GM19468 (cell line): ENCODE results near the gene TRHDE.

ENCODE experiments used
- ATAC-seq: cut with Tn5 transposase; IDR thresholded peaks from one replicate; pipeline ENCODE4 v1.9.1; 2021; ENCODE audit warnings: mild to moderate bottlenecking, moderate library complexity, moderate number of reproducible peaks; ENCODE audit not compliant: unreplicated experiment; ENCODE audit errors: extremely low read depth

TRHDE gene

DNA sequence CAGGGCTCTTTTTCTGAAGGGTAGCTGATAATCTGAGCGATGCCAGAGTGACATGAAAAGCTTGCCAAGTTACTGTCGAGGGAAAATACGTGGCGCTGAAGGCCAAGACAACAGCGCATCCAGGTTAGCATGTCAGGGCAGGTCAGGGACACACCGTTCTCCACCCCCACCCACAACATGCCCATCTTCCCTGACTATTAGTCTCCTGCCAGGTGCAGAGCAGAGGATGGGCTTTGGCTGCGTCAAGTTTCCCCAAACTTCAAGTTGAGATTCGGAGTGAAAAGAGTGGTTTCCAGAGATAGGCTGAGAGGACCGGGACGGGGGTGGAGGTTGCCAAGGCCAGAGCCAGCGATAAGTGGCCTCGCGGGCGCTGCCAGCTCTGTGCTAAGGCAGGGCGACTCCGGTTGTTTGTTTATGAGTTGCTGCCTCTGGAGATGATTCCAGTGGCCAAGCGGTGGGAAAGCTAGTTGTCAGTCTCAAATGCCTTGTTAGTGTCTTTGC lies 1.7 kb downstream of the TRHDE start:
- ATAC-seq: no peak

- no peak for ATAC-seq
These were observed 2.8 kb downstream of the TRHDE start for GRCh38 chr12:72274931-72275330.

DNA sequence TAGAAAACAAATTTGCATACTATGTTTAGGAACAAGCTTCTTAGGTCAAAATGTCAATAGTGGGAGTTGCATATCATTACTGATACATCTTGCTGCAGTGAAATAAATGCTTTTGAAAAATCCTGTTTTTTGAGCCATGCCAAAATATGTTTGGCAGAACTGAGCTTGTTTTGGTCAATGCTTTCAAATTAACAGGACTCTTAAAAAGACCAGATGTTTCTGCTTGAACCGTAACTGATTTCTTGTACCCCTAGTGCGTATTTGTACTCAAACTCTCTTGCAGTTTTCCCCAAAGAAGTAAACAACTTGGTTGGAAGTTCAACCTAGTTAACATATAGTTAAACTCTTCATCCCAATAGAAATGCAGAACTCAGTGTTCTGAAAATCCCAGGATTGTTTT lies 3.4 kb downstream of the TRHDE start:
- no peak for ATAC-seq

DNA sequence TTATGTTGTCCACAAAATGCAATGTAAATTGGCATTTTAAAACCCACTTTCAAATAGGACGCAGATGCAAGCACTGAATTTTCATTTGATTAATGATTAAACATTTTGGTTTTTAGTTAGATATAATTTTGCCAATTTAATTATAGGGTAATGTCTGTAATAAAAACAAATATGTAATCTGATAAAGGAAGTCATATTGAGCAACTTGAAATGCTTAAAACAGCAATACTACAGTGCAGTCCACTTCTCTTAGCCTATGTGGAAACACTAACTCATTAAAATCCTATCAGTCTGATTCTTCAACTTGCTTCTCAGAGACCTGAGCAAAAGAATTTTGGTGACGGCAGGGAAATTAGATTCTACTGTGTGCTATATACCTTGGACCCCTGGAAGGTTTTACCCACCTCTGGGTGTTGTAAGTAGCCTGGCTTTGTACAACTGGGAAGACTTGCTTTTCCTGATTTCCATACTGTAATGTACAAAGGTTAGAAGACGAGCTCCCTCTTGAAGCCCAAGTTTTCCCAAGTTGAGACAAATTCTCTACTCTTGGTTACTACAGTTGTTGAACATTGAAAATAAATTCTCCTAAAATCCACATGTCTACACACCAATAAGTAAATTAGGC lies 4.1 kb downstream of the TRHDE start:
- ATAC-seq: no peak

- ATAC-seq: no peak
These were observed 5.2 kb downstream of the TRHDE start for GRCh38 chr12:72277415-72277814.

- ATAC-seq: no peak
These were observed 6.7 kb downstream of the TRHDE start for GRCh38 chr12:72278894-72279293.

- no peak for ATAC-seq
These were observed 9.0 kb downstream of the TRHDE start for GRCh38 chr12:72281126-72281525.

- ATAC-seq: no peak
These were observed 10.6 kb downstream of the TRHDE start for GRCh38 chr12:72282721-72283120.

DNA sequence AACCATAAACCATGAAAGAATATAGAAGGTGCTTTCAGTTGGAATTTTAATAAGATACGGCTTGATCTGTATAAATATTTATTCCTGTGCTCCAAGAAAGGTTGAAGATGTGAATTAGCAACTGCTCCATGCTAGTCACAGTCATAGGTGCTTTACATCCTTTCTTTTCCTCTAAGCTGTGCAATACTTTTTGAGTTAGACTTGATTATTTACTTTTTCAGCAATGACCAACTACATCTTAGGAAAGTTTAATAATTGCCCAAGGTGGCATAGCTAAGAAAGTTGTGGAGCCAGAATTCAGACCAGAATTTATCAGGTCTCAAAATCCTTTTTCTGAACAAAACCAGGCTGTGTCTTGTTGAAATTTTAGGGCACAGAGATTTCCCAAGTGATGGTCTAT lies 13.7 kb downstream of the TRHDE start:
- ATAC-seq: no peak

DNA sequence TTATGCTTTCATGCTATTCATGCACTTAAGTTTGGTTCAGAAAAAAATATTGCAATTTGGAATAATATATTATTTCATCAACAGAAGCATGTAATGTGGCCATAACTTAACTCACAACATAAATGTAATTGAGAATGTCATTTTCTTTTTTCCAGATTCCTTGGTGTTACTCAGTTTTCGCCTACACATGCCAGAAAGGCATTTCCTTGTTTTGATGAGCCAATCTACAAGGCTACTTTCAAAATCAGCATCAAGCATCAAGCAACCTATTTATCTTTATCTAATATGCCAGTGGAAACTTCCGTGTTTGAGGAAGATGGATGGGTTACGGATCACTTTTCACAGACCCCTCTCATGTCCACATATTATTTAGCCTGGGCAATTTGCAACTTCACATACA lies 14.4 kb downstream of the TRHDE start:
- no peak for ATAC-seq

DNA sequence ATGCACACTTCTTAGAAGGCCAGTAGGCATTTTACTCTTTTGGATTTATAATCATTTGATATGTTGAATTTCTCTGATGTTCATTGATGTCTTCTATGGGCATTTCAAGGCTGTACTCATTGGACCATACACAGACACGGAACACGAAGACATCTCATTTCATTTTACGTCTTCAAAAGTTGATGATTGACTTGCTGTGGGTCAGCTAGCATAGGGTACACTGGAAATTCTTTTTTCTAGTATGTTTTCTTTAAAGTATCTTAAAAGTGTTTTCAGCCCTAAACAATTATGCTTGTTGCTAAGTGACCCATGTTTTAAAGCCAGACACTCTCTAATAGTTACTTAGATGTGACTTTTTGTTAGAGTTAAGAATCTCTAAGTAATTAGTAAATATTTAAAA lies 16.3 kb downstream of the TRHDE start:
- no peak for ATAC-seq

GRCh38 chr12:72288911-72289310 lies 16.7 kb downstream of the TRHDE start:
- ATAC-seq: no peak

DNA sequence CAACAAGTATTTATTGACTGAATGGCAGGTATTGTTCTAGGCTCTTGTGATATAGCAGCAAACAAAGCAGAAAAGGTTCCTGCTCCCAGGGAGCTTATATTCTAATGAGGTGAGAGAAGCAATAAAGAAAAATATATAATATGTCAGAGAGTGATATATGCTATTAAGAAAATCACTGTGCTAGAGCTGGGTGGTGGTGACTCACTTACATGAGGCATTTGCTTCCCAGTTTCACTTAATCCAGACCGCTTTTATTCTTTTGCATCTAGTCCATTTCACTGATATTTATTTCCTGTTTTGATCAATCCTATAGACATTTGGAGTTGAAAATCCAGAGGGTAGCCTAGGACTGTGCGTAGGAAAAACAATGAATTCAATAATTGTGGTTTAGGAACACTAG lies 17.5 kb downstream of the TRHDE start:
- ATAC-seq: no peak

DNA sequence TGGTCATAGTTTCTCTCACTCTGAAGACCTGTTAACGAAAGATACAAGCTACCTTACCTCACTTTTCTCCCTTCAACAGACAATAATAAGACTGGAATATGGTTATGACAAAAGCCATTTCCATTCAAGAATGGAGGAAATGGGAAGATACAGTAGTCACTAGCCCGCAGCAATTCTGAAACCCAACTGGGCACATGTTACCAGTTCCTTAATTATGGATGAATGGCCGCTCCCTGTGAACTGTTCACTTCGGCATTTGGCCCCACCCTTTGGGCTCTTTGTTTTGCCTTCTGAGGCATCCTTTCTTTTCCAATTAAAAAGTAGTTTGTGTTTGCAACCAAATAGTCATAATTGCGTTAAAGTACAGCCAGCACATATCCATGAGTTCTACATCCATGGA lies 19.0 kb downstream of the TRHDE start:
- no peak for ATAC-seq

DNA sequence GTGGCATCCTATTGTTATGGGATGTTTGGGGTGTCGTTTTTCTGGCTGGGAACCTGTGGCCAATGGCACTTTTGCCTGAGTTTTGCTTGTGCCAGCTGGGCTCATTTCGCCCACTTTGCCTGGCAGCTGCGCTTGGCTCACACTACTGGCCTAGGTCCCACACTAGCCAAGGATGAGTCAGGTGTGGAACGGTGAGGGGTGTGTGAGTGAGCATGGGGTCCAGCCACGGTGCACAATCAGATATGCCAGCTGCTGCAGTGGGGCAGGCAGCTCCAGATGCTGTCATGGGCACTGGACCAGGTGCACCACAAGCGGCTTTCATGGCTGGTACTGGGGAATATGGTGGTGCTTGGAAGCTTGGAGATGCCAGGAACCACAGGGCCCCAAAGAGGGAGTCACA lies 21.5 kb downstream of the TRHDE start:
- ATAC-seq: no peak

GRCh38 chr12:72295101-72295500 lies 22.9 kb downstream of the TRHDE start:
- ATAC-seq: no peak

GRCh38 chr12:72295744-72296143 lies 23.6 kb downstream of the TRHDE start:
- ATAC-seq: no peak

DNA sequence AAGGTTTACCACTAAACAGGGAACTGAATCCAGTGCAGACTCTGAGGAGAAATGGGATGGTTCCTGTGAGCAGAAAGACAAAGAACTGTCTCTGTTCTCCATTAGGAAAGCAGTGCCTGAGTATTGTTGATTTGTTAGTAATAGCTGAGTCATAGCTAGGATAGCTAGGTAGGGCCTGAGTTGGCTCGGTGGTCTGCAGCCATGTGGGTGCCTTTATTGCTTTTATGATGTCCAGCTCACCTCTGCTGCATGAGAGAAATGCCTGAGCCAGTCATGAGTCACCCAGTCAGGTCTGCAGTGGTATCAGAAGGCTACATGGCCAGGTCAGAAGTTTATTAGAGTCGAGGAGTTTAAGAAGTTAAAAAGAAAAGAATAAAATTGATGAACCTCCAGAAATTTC lies 24.2 kb downstream of the TRHDE start:
- ATAC-seq: no peak

DNA sequence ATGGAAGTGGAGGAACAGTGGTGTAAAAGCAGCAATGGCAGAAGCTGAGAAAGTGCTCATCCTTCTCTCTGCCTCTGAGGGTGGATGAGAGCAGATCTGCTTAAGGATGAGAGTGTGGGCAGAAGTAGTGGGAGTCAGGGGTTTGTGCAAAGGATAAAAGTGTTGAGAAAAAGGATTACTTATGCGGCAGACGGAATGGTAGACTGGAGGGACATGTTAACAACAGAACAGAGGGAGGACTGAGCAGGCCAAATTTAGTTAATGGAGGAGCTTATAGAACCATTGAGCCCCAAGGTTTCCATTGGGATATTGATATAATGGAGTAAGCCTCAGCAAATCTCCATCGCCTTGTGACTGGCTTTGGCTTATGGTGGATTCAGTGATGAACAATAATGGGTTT lies 25.5 kb downstream of the TRHDE start:
- no peak for ATAC-seq

GRCh38 chr12:72300728-72301127 lies 28.6 kb downstream of the TRHDE start:
- ATAC-seq: no peak

DNA sequence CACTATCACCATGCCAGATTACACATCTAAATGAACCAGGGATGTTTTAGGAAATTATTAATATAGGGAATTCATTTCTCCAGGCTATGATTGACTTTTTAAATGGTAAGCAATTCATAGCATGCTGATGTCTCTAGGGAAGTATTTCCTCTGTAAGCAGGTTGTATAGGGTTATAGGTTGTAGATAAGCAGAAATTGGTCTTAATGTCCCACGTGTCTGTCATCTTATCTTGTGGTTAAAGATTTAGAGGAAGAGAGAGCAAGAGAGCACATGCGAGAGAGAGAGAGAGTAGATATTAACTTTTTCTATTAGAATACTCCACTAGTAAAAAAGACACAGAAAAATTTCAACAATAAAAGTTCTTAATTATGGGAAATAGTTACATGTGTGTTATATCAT lies 32.6 kb downstream of the TRHDE start:
- ATAC-seq: no peak

GRCh38 chr12:72307229-72307628 lies 35.1 kb downstream of the TRHDE start:
- no peak for ATAC-seq

GRCh38 chr12:72311946-72312345 lies 39.8 kb downstream of the TRHDE start:
- ATAC-seq: no peak
